K562 (cell line): ENCODE measurements around the gene AZU1. TPM values are rescaled to one million over a fixed set of nuclear protein-coding genes. Genes with fewer than 3 reads are reported as not detected.

Experiments used
- ATAC-seq: fragments of 200-7000 bp; cut with Tn5 transposase; 3 replicates; pipeline ENCODE4 v1.9.1; 2020; ENCODE audit warnings: moderate library complexity
- BruUV-seq: library from RNA; stranded (reverse); fragments of 400-500 nt; replicated peaks from 2 replicates; lab custom pipeline; 2021; lab: Mats Ljungman, UMichigan
- CTCF ChIA-PET: fragments of 300-600 bp; formaldehyde crosslinking; extraction: SDS; loops from one replicate; lab custom pipeline; 2021; ENCODE audit warnings: low intra/inter-chr PET ratio; lab: Yijun Ruan, JAX
- POLR2A ChIA-PET: fragments of 300-600, 350-650 bp; sonication (Branson Sonifier 250); formaldehyde crosslinking; extraction: SDS; loops from one replicate; lab custom pipeline; 2021; ENCODE audit warnings: antibody characterized with exemption, inconsistent platforms; lab: Yijun Ruan, JAX
- DNase-seq, 4 experiments: peaks; one replicate each; pipeline versions ENCODE4 v3.0.0 to v3.0.0-alpha.2; 2011 to 2018; ENCODE audit warnings: low spot score in 3 of 4, mixed read lengths in 3 of 4; ENCODE audit errors: extremely low read depth in 1 of 4
- FAIRE-seq: peaks from 2 replicates; lab custom pipeline; 2011; peaks lifted over from hg19 to GRCh38; lab: Jason Lieb, UNC
- H2AFZ ChIP-seq: 2 replicates; pipeline ENCODE4 v1.6.0; 2011; ENCODE audit warnings: low read depth, low read length, control low read depth, inconsistent platforms
- H3K27ac ChIP-seq: fragments of 200-600 bp; 3 replicates; pipeline ENCODE4 v1.8.0; 2011; ENCODE audit warnings: low read depth, mild to moderate bottlenecking, control low read depth, inconsistent platforms, low read length, moderate library complexity, mixed read lengths; ENCODE audit errors: extremely low read depth
- H3K27me3 ChIP-seq, 2 experiments: fragments of 300-600 bp in 1 of 2; 2 replicates in 1 of 2; 3 replicates in 1 of 2; pipeline versions ENCODE4 v1.6.0 to v1.8.0; 2011; ENCODE audit warnings: inconsistent platforms in 2 of 2, low read length in 2 of 2, mild to moderate bottlenecking in 1 of 2, mixed read lengths in 1 of 2, moderate library complexity in 1 of 2; ENCODE audit not compliant: control insufficient read depth in 2 of 2, insufficient read depth in 2 of 2
- H3K36me3 ChIP-seq: fragments of 300-600 bp; 3 replicates; pipeline ENCODE4 v1.8.0; 2011; ENCODE audit warnings: mild to moderate bottlenecking, low read length, inconsistent platforms; ENCODE audit not compliant: control insufficient read depth, insufficient read depth
- H3K4me1 ChIP-seq, 2 experiments: fragments of 200-600 bp in 1 of 2; replicated peaks in 1 of 2; 2 replicates in 1 of 2; 3 replicates in 1 of 2; pipeline versions ENCODE4 v1.5.1 to v1.8.0; 2011; ENCODE audit warnings: inconsistent platforms in 2 of 2, low read length in 2 of 2, mild to moderate bottlenecking in 1 of 2, mixed read lengths in 1 of 2, moderate library complexity in 1 of 2; ENCODE audit not compliant: control insufficient read depth in 2 of 2, insufficient read depth in 2 of 2
- H3K4me2 ChIP-seq: 2 replicates; pipeline ENCODE4 v1.6.1; 2011; ENCODE audit warnings: low read length, control low read depth, inconsistent platforms, mixed read lengths; ENCODE audit not compliant: insufficient read depth
- H3K4me3 ChIP-seq: fragments of 200-600 bp; sonication (generic), shearing (Covaris generic); 2 replicates; pipeline ENCODE4 v1.5.1; 2016; ENCODE audit warnings: control low read depth, inconsistent platforms
- H3K79me2 ChIP-seq: fragments of 200-600 bp; 3 replicates; pipeline ENCODE4 v1.8.0; 2011; ENCODE audit warnings: low read length, inconsistent platforms; ENCODE audit not compliant: control insufficient read depth, insufficient read depth
- H3K9ac ChIP-seq, 2 experiments: 2 replicates each; pipeline versions ENCODE4 v1.6.0 to v1.6.1; 2011; ENCODE audit warnings: low read depth in 2 of 2, low read length in 2 of 2, control low read depth in 1 of 2, inconsistent platforms in 1 of 2, mild to moderate bottlenecking in 1 of 2, mixed read lengths in 1 of 2; ENCODE audit not compliant: insufficient read depth in 1 of 2
- H3K9me1 ChIP-seq: one replicate; pipeline ENCODE4 v1.6.0; 2011; ENCODE audit warnings: inconsistent platforms, mild to moderate bottlenecking, low read length, moderate library complexity; ENCODE audit not compliant: control insufficient read depth, insufficient read depth
- H3K9me3 ChIP-seq: replicated peaks from 2 replicates; pipeline ENCODE4 v1.5.1; 2011; ENCODE audit warnings: low read depth, low read length, inconsistent platforms; ENCODE audit not compliant: control insufficient read depth, insufficient read depth
- H4K20me1 ChIP-seq: replicated peaks from 2 replicates; pipeline ENCODE4 v1.6.1; 2011; ENCODE audit warnings: low read length, inconsistent platforms, mixed read lengths; ENCODE audit not compliant: control insufficient read depth, insufficient read depth
- ZBTB7A ChIP-seq: IDR thresholded peaks from 2 replicates; pipeline ENCODE4 v1.6.1; 2011; ENCODE audit warnings: low read depth, mild to moderate bottlenecking, low read length, moderate library complexity, borderline replicate concordance; ENCODE audit not compliant: control insufficient read depth
- WGBS: fragments of 100-300 bp; shearing (Covaris generic); methylation state at CpG from one replicate; pipeline ENCODE4 v1.1.6; 2016; ENCODE audit warnings: low coverage, mixed read lengths; ENCODE audit not compliant: insufficient coverage; ENCODE audit errors: missing lambda C conversion rate; 5-methylcytosine and 5-hydroxymethylcytosine counted together
- in situ Hi-C: fragments of 300-500 bp; cut with MboI; formaldehyde crosslinking; loops from 4 replicates; pipeline ENCODE4 v1.15.0; 2018; ENCODE audit warnings: inconsistent platforms, mixed read lengths
- intact Hi-C: fragments of 100-400 bp; cut with micrococcal nuclease; formaldehyde crosslinking; loops from 2 replicates; pipeline ENCODE4 v1.14.2; 2022
- polyA plus RNA-seq, 8 experiments: library from polyadenylated mRNA; depleted of rRNA in 4 of 8; stranded (reverse) in 5 of 8; unstranded in 3 of 8; fragments of >200 nt; fragmentation: Nextera tagmentation in 2 of 8; fragmentation: Illumina TruSeq in 1 of 8; extraction: Ambion mirVana in 2 of 8; extraction: Trizol in 1 of 8; gene quantifications; 2 replicates each; pipeline versions ENCODE4 v1.2.1 to v1.2.3, GENCODE V29; 2011 to 2014; ENCODE audit warnings: inconsistent platforms in 1 of 8, missing spikeins in 1 of 8
- total RNA-seq, 7 experiments: library from RNA; depleted of rRNA in 6 of 7; stranded (reverse); fragments of >200 nt in 6 of 7; fragmentation: Illumina TruSeq in 2 of 7; extraction: Trizol in 2 of 7; gene quantifications; 2 replicates each; pipeline versions ENCODE4 v1.2.1 to v1.2.3, GENCODE V29; 2011 to 2021; ENCODE audit warnings: low replicate concordance in 1 of 7
- TF ChIP-seq, protein P1 (sequence below): sonication (generic); formaldehyde crosslinking; IDR thresholded peaks from 2 replicates; pipeline ENCODE4 v1.8.1; 2023; ENCODE audit warnings: mild to moderate bottlenecking, missing genetic modification reagents
- TF ChIP-seq, protein P2 (sequence below): fragments of 450-650 bp; formaldehyde crosslinking; IDR thresholded peaks from 2 replicates; pipeline ENCODE4 v1.4.0; 2020; ENCODE audit warnings: mild to moderate bottlenecking, moderate library complexity

The AZU1 gene
- total and polyA plus RNA-seq, 9 of the 15 experiments (the other 6 are each of a cell fraction or from before 2014, with no cell fraction given), result 0.29 to 1.9 (median 0.59) TPM; not detected in 3

DNA sequence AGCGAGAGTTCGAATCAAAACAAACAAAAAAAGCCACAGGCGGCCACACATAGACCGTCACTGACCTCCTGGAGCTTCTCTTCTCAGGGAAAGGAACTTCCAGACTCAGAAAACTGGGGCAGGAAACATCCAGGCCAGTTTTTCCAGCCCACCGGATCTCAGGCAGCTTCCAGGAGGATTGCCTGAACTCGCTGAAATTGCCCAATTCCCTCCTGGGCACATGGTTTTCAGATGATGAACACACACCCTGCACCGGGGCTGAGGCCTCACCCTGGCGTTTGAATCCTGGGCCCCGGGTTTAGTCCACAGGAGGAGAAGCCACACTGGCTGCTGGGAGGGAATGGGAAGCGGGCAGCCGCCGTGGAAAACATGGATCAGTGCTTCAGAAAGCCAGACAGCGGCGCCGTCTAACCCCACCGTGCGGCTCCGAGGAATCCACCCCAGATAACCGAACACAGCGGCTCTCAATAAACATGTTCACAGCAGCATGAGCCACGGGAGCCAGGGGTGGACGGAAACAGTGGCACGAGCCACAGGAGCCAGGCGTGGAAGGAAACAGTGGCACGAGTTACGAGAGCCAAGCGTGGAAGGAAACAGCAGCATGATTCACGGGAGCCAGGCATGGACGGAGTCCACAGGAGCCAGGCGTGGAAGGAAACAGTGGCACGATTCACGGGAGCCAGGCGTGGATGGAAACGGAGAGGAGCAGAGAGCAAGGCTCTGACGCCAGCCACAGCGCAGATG lies 48.6 kb upstream of the AZU1 start:
- no peaks in the 10 kb centered on the region for H3K36me3 ChIP-seq
- H3K9me1 ChIP-seq, result no peaks in the 10 kb centered on the region
- DNase-seq, result no peak
- 76% methylated on average over 34 of the region's 36 CpGs for WGBS
- no peak overlapping the region for H3K4me3 ChIP-seq
- H3K79me2 ChIP-seq, result no peaks in the 10 kb centered on the region
- FAIRE-seq, result no peak
- ATAC-seq, result no peak
- ChIA-PET POLR2A (interaction anchor here (0.8 to 1.6 kb wide), 2 partner anchors 9 to 20 kb away, joined by 3 to 7 read pairs; no protein-coding TSS in a partner anchor), CTCF (no interaction called here)
- no peak overlapping the region; a peak in 1 of 4 replicates for H3K9ac ChIP-seq
- H3K4me1 ChIP-seq, result peaks cover 0 to 26% of the 10 kb centered on the region in 2 experiments; a peak in 2 of 5 replicates
- H3K27ac ChIP-seq, result no peak overlapping the region
- no peaks in the 10 kb centered on the region for H4K20me1 ChIP-seq
- in situ Hi-C loops (no loop called here), intact Hi-C loops (no loop called here)
- H3K27me3 ChIP-seq, result no peaks in the 10 kb centered on the region
- H3K9me3 ChIP-seq, result no peaks in the 10 kb centered on the region
- H3K4me2 ChIP-seq, result no peak overlapping the region
- BruUV-seq, result no TSS peak
- no peak for TF ChIP-seq ZBTB7A
- TF ChIP-seq, protein P1, sequence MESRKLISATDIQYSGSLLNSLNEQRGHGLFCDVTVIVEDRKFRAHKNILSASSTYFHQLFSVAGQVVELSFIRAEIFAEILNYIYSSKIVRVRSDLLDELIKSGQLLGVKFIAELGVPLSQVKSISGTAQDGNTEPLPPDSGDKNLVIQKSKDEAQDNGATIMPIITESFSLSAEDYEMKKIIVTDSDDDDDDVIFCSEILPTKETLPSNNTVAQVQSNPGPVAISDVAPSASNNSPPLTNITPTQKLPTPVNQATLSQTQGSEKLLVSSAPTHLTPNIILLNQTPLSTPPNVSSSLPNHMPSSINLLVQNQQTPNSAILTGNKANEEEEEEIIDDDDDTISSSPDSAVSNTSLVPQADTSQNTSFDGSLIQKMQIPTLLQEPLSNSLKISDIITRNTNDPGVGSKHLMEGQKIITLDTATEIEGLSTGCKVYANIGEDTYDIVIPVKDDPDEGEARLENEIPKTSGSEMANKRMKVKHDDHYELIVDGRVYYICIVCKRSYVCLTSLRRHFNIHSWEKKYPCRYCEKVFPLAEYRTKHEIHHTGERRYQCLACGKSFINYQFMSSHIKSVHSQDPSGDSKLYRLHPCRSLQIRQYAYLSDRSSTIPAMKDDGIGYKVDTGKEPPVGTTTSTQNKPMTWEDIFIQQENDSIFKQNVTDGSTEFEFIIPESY (CRISPR knock-in tag), result peak; percentile 81
- TF ChIP-seq, protein P2, sequence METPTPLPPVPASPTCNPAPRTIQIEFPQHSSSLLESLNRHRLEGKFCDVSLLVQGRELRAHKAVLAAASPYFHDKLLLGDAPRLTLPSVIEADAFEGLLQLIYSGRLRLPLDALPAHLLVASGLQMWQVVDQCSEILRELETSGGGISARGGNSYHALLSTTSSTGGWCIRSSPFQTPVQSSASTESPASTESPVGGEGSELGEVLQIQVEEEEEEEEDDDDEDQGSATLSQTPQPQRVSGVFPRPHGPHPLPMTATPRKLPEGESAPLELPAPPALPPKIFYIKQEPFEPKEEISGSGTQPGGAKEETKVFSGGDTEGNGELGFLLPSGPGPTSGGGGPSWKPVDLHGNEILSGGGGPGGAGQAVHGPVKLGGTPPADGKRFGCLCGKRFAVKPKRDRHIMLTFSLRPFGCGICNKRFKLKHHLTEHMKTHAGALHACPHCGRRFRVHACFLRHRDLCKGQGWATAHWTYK, result peak; percentile 98
- no peak overlapping the region for H2AFZ ChIP-seq
